GM12878 (cell line): ENCODE data around the gene MDFI. TPM values are rescaled to one million over a fixed set of nuclear protein-coding genes. Genes with fewer than 3 reads are reported as not detected.

Experiments used
- ATAC-seq: fragments of 200-7000 bp; cut with Tn5 transposase; 3 replicates; pipeline ENCODE4 v1.9.1; 2020; ENCODE audit warnings: mild to moderate bottlenecking, moderate library complexity
- BruUV-seq: library from RNA; stranded (reverse); fragments of 400-500 nt; replicated peaks from 2 replicates; lab custom pipeline; 2021; lab: Mats Ljungman, UMichigan
- CTCF ChIA-PET: fragments of 300-600 bp; sonication (Branson Sonifier 250); formaldehyde crosslinking; extraction: SDS; loops from one replicate; lab custom pipeline; 2021; ENCODE audit warnings: inconsistent platforms; lab: Yijun Ruan, JAX
- POLR2A ChIA-PET: fragments of 350-600 bp; formaldehyde crosslinking; extraction: SDS; loops from one replicate; lab custom pipeline; 2021; ENCODE audit warnings: inconsistent platforms; lab: Charles Lee
- RAD21 ChIA-PET: fragments of 300-600 bp; sonication (Branson Sonifier 250); formaldehyde crosslinking; loops from one replicate; lab custom pipeline; 2023; ENCODE audit warnings: antibody characterized with exemption; ENCODE audit not compliant: unreplicated experiment; lab: Charles Lee
- SMC1A ChIA-PET: fragments of 300-600 bp; sonication (Branson Sonifier 250); formaldehyde crosslinking; loops from one replicate; lab custom pipeline; 2023; ENCODE audit not compliant: unreplicated experiment, uncharacterized antibody; lab: Charles Lee
- DNase-seq: peaks from one replicate; pipeline ENCODE4 v3.0.0-alpha.2; 2011; ENCODE audit warnings: low read depth, low spot score
- FAIRE-seq: peaks from 3 replicates; lab custom pipeline; 2011; peaks lifted over from hg19 to GRCh38; lab: Jason Lieb, UNC
- H2AFZ ChIP-seq: 2 replicates; pipeline ENCODE4 v1.6.0; 2011; ENCODE audit warnings: low read depth, low read length, control low read depth; ENCODE audit not compliant: control insufficient read depth
- H3K27ac ChIP-seq: 2 replicates; pipeline ENCODE4 v1.5.1; 2011; ENCODE audit warnings: control low read depth; ENCODE audit not compliant: control insufficient read depth, insufficient read depth
- H3K27me3 ChIP-seq, 2 experiments: replicated peaks in 1 of 2; 2 replicates each; pipeline versions ENCODE4 v1.6.0 to v1.6.1; 2011; ENCODE audit warnings: low read length in 1 of 2; ENCODE audit not compliant: control insufficient read depth in 2 of 2, insufficient read depth in 2 of 2
- H3K36me3 ChIP-seq, 2 experiments: 2 replicates each; pipeline ENCODE4 v1.5.1; 2011; ENCODE audit warnings: low read length in 1 of 2; ENCODE audit not compliant: control insufficient read depth in 2 of 2, insufficient read depth in 2 of 2
- H3K4me1 ChIP-seq: 2 replicates; pipeline ENCODE4 v1.6.1; 2011; ENCODE audit warnings: mild to moderate bottlenecking, low read length, moderate library complexity, mixed read lengths; ENCODE audit not compliant: control insufficient read depth, insufficient read depth
- H3K4me2 ChIP-seq: 2 replicates; pipeline ENCODE4 v1.6.0; 2011; ENCODE audit warnings: control low read depth; ENCODE audit not compliant: control insufficient read depth, insufficient read depth
- H3K4me3 ChIP-seq: fragments of 200-600 bp; sonication (generic); 2 replicates; pipeline ENCODE4 v1.5.1; 2016
- H3K79me2 ChIP-seq: 2 replicates; pipeline ENCODE4 v1.6.0; 2011; ENCODE audit warnings: low read length; ENCODE audit not compliant: control insufficient read depth, insufficient read depth
- H3K9ac ChIP-seq: 2 replicates; pipeline ENCODE4 v1.8.0; 2011; ENCODE audit warnings: low read length, control low read depth, mixed read lengths; ENCODE audit not compliant: control insufficient read depth, insufficient read depth
- H3K9me3 ChIP-seq: replicated peaks from 3 replicates; pipeline ENCODE4 v1.5.1; 2011; ENCODE audit warnings: mild to moderate bottlenecking, low read length; ENCODE audit not compliant: control insufficient read depth, insufficient read depth
- H4K20me1 ChIP-seq: 2 replicates; pipeline ENCODE4 v1.6.0; 2011; ENCODE audit not compliant: control insufficient read depth, insufficient read depth
- CHD2 ChIP-seq: IDR thresholded peaks from 2 replicates; pipeline ENCODE4 v1.6.1; 2011; ENCODE audit warnings: low read depth, low read length, improper control_type of control experiment, borderline replicate concordance
- FOS ChIP-seq: IDR thresholded peaks from 3 replicates; pipeline ENCODE4 v1.6.1; 2011; ENCODE audit warnings: borderline replicate concordance; ENCODE audit not compliant: insufficient read length; ENCODE audit errors: extremely low read depth
- HDGF ChIP-seq: fragments of 450-650 bp; IDR thresholded peaks from 2 replicates; pipeline ENCODE4 v1.6.1; 2016; ENCODE audit warnings: antibody characterized with exemption
- TAF1 ChIP-seq: IDR thresholded peaks from 2 replicates; pipeline ENCODE4 v1.6.1; 2011; ENCODE audit warnings: mild to moderate bottlenecking, low read depth, low read length, borderline replicate concordance
- WGBS: methylation state at CpG from one replicate; pipeline ENCODE4 v1.1.6; 2016; ENCODE audit warnings: low lambda C conversion rate; ENCODE audit not compliant: insufficient replicate concordance, insufficient coverage; ENCODE audit errors: missing lambda C conversion rate; 5-methylcytosine and 5-hydroxymethylcytosine counted together
- in situ Hi-C: fragments of 300-500 bp; cut with MboI; formaldehyde crosslinking; loops from 9 replicates; pipeline ENCODE4 v1.14.3; 2018; ENCODE audit warnings: mixed read lengths
- intact Hi-C: fragments of 100-400 bp; cut with micrococcal nuclease; formaldehyde crosslinking; loops from one replicate; pipeline ENCODE4 v1.14.2; 2022; ENCODE audit not compliant: unreplicated experiment
- polyA plus RNA-seq, 11 experiments: library from polyadenylated mRNA; depleted of rRNA in 4 of 11; unstranded in 6 of 11; stranded (reverse) in 5 of 11; fragments of >200 nt; fragmentation: Nextera tagmentation in 4 of 11; fragmentation: Illumina TruSeq in 1 of 11; extraction: Ambion mirVana in 4 of 11; extraction: Trizol in 1 of 11; gene quantifications; 1 replicate in 1 of 11; 2 replicates in 10 of 11; pipeline versions ENCODE4 v1.2.1 to v1.2.3, GENCODE V29; 2011 to 2016; ENCODE audit warnings: inconsistent platforms in 2 of 11, missing spikeins in 2 of 11, low read depth in 1 of 11
- total RNA-seq, 4 experiments: library from RNA; depleted of rRNA in 3 of 4; stranded (reverse); fragments of >200 nt in 3 of 4; fragmentation: Illumina TruSeq in 1 of 4; extraction: Trizol in 1 of 4; gene quantifications; 2 replicates each; pipeline versions ENCODE4 v1.2.1 to v1.2.3, GENCODE V29; 2013 to 2021
- TF ChIP-seq, protein P1 (sequence below): IDR thresholded peaks from 2 replicates; pipeline ENCODE4 v1.6.1; 2012; ENCODE audit warnings: mild to moderate bottlenecking, low read depth, low read length
- TF ChIP-seq, protein P2 (sequence below): fragments of 450-650 bp; IDR thresholded peaks from 2 replicates; pipeline ENCODE4 v1.6.1; 2016; ENCODE audit warnings: mild to moderate bottlenecking
- TF ChIP-seq, protein P3 (sequence below): IDR thresholded peaks from 2 replicates; pipeline ENCODE4 v1.6.1; 2011; ENCODE audit warnings: borderline replicate concordance, low read depth, mild to moderate bottlenecking, moderate library complexity, mixed read lengths, low read length; ENCODE audit not compliant: insufficient read depth; ENCODE audit errors: extremely low read length
- TF ChIP-seq, protein P4 (sequence below): fragments of 450-650 bp; IDR thresholded peaks from 2 replicates; pipeline ENCODE4 v1.6.1; 2018; ENCODE audit warnings: mild to moderate bottlenecking, low read depth, moderate library complexity; ENCODE audit not compliant: partially characterized antibody

MDFI gene
- total and polyA plus RNA-seq, 10 of the 15 experiments (the other 5 are each of a cell fraction or from before 2014, with no cell fraction given), result not detected

DNA sequence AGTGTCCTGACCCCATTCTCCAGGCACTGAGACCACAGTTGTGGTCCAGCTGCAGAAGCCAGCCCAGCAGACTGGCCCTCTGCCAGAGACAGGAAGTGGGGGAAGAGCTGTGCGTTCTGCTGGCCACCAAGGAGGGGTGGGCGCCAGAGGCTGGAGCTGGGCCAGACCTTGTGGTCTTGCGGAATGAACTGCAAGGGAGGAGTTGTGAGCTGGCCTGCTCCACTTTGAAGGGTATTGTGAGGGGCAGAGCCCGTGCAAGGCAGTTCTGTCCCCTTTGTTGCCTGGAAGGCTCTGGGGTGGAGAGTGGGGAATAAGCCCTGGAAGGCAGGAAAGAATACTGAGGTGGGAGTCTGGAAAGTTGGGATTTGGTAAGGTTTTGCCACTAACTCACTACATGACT, 3.6 kb upstream of the MDFI start:
- FAIRE-seq, result no peak
- no peaks in the 10 kb centered on the region for H3K36me3 ChIP-seq
- TF ChIP-seq HDGF (no peak), FOS (no peak), TAF1 (no peak), CHD2 (no peak)
- TF ChIP-seq, protein P1, sequence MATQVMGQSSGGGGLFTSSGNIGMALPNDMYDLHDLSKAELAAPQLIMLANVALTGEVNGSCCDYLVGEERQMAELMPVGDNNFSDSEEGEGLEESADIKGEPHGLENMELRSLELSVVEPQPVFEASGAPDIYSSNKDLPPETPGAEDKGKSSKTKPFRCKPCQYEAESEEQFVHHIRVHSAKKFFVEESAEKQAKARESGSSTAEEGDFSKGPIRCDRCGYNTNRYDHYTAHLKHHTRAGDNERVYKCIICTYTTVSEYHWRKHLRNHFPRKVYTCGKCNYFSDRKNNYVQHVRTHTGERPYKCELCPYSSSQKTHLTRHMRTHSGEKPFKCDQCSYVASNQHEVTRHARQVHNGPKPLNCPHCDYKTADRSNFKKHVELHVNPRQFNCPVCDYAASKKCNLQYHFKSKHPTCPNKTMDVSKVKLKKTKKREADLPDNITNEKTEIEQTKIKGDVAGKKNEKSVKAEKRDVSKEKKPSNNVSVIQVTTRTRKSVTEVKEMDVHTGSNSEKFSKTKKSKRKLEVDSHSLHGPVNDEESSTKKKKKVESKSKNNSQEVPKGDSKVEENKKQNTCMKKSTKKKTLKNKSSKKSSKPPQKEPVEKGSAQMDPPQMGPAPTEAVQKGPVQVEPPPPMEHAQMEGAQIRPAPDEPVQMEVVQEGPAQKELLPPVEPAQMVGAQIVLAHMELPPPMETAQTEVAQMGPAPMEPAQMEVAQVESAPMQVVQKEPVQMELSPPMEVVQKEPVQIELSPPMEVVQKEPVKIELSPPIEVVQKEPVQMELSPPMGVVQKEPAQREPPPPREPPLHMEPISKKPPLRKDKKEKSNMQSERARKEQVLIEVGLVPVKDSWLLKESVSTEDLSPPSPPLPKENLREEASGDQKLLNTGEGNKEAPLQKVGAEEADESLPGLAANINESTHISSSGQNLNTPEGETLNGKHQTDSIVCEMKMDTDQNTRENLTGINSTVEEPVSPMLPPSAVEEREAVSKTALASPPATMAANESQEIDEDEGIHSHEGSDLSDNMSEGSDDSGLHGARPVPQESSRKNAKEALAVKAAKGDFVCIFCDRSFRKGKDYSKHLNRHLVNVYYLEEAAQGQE, result no peak
- TF ChIP-seq, protein P2, sequence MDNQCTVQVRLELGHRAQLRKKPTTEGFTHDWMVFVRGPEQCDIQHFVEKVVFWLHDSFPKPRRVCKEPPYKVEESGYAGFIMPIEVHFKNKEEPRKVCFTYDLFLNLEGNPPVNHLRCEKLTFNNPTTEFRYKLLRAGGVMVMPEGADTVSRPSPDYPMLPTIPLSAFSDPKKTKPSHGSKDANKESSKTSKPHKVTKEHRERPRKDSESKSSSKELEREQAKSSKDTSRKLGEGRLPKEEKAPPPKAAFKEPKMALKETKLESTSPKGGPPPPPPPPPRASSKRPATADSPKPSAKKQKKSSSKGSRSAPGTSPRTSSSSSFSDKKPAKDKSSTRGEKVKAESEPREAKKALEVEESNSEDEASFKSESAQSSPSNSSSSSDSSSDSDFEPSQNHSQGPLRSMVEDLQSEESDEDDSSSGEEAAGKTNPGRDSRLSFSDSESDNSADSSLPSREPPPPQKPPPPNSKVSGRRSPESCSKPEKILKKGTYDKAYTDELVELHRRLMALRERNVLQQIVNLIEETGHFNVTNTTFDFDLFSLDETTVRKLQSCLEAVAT, result no peak
- TF ChIP-seq, protein P3, sequence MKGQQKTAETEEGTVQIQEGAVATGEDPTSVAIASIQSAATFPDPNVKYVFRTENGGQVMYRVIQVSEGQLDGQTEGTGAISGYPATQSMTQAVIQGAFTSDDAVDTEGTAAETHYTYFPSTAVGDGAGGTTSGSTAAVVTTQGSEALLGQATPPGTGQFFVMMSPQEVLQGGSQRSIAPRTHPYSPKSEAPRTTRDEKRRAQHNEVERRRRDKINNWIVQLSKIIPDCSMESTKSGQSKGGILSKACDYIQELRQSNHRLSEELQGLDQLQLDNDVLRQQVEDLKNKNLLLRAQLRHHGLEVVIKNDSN, result no peak
- TF ChIP-seq, protein P4, sequence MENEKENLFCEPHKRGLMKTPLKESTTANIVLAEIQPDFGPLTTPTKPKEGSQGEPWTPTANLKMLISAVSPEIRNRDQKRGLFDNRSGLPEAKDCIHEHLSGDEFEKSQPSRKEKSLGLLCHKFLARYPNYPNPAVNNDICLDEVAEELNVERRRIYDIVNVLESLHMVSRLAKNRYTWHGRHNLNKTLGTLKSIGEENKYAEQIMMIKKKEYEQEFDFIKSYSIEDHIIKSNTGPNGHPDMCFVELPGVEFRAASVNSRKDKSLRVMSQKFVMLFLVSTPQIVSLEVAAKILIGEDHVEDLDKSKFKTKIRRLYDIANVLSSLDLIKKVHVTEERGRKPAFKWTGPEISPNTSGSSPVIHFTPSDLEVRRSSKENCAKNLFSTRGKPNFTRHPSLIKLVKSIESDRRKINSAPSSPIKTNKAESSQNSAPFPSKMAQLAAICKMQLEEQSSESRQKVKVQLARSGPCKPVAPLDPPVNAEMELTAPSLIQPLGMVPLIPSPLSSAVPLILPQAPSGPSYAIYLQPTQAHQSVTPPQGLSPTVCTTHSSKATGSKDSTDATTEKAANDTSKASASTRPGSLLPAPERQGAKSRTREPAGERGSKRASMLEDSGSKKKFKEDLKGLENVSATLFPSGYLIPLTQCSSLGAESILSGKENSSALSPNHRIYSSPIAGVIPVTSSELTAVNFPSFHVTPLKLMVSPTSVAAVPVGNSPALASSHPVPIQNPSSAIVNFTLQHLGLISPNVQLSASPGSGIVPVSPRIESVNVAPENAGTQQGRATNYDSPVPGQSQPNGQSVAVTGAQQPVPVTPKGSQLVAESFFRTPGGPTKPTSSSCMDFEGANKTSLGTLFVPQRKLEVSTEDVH, result no peak
- CTCF ChIA-PET, result interaction anchor here (2.0 kb wide), 1 partner anchor 33 kb away, joined by 6 read pairs; no protein-coding TSS in a partner anchor
- 11% methylated on average over 4 of the region's 4 CpGs for WGBS
- no peak overlapping the region for H3K4me2 ChIP-seq
- POLR2A ChIA-PET, result no interaction called here
- no peaks in the 10 kb centered on the region for H3K79me2 ChIP-seq
- RAD21 ChIA-PET, result no interaction called here
- ATAC-seq, result no peak
- BruUV-seq, result no TSS peak
- no peaks in the 10 kb centered on the region for H3K9me3 ChIP-seq
- H2AFZ ChIP-seq, result no peak overlapping the region
- no peak overlapping the region for H3K9ac ChIP-seq
- DNase-seq, result no peak
- intact Hi-C loops (no loop called here), in situ Hi-C loops (no loop called here)
- H3K4me3 ChIP-seq, result no peak overlapping the region
- SMC1A ChIA-PET, result no interaction called here
- no peak overlapping the region for H3K27ac ChIP-seq
- no peaks in the 10 kb centered on the region for H4K20me1 ChIP-seq
- H3K27me3 ChIP-seq, result peaks cover 9 to 18% of the 10 kb centered on the region in 2 experiments
- H3K4me1 ChIP-seq, result no peaks in the 10 kb centered on the region
